Liver (tissue), 9 donors: ENCODE measurements around the gene KCNA10. TPM values are rescaled to one million over a fixed set of nuclear protein-coding genes. Genes with fewer than 3 reads are reported as not detected.

Experiments used
- DNase-seq: peaks from one replicate; pipeline ENCODE4 v3.0.0-alpha.2; 2017; ENCODE audit warnings: low spot score
- H3K27ac ChIP-seq, 2 donors: one replicate each; pipeline ENCODE4 v1.7.0; 2013; ENCODE audit warnings: inconsistent platforms in 2 of 2, low read length in 2 of 2, control low read depth in 1 of 2, low read depth in 1 of 2, mild to moderate bottlenecking in 1 of 2
- H3K27me3 ChIP-seq, 4 donors: one replicate each; pipeline versions ENCODE4 v1.6.1 to v1.7.0; 2013; ENCODE audit warnings: low read length in 3 of 4, inconsistent platforms in 1 of 4, mild to moderate bottlenecking in 1 of 4, moderate library complexity in 1 of 4; ENCODE audit not compliant: control insufficient read depth in 4 of 4, insufficient read depth in 4 of 4
- H3K36me3 ChIP-seq, 4 donors: one replicate each; pipeline versions ENCODE4 v1.6.1 to v1.7.0; 2013; ENCODE audit warnings: low read length in 3 of 4, mild to moderate bottlenecking in 3 of 4, low read depth in 1 of 4, moderate library complexity in 1 of 4; ENCODE audit not compliant: control insufficient read depth in 4 of 4, insufficient read depth in 3 of 4
- H3K4me1 ChIP-seq, 4 donors: one replicate each; pipeline versions ENCODE4 v1.6.1 to v1.7.0; 2013; ENCODE audit warnings: low read length in 3 of 4, mild to moderate bottlenecking in 3 of 4, moderate library complexity in 1 of 4; ENCODE audit not compliant: control insufficient read depth in 4 of 4, insufficient read depth in 4 of 4
- H3K4me3 ChIP-seq, 3 donors: one replicate each; pipeline versions ENCODE4 v1.6.1 to v1.7.0; 2013; ENCODE audit warnings: low read length in 3 of 3, control low read depth in 1 of 3, low read depth in 1 of 3, mild to moderate bottlenecking in 1 of 3
- H3K9ac ChIP-seq, 2 donors: one replicate each; pipeline ENCODE4 v1.7.0; 2013; ENCODE audit warnings: low read length in 2 of 2, mild to moderate bottlenecking in 2 of 2, moderate library complexity in 2 of 2, control low read depth in 1 of 2, low read depth in 1 of 2
- H3K9me3 ChIP-seq, 4 donors: one replicate each; pipeline versions ENCODE4 v1.6.1 to v1.7.0; 2013; ENCODE audit warnings: low read length in 3 of 4; ENCODE audit not compliant: control insufficient read depth in 4 of 4
- EGR1 ChIP-seq, 2 donors: IDR thresholded peaks; 2 replicates each; pipeline ENCODE4 v1.6.1; 2016 to 2018; ENCODE audit warnings: antibody characterized with exemption in 2 of 2, low read depth in 2 of 2
- FOXA1 ChIP-seq: IDR thresholded peaks from 2 replicates; pipeline ENCODE4 v1.6.1; 2016; ENCODE audit warnings: antibody characterized with exemption
- FOXA2 ChIP-seq: IDR thresholded peaks from 2 replicates; pipeline ENCODE4 v1.6.1; 2016; ENCODE audit warnings: antibody characterized with exemption
- GABPA ChIP-seq, 2 donors: IDR thresholded peaks in 1 of 2; conservative IDR thresholded peaks in 1 of 2; 2 replicates each; pipeline ENCODE4 v1.6.1; 2016; ENCODE audit warnings: antibody characterized with exemption in 2 of 2, mild to moderate bottlenecking in 1 of 2, moderate library complexity in 1 of 2
- HNF4A ChIP-seq, 2 donors: conservative IDR thresholded peaks; 2 replicates each; pipeline ENCODE4 v1.6.1; 2016; ENCODE audit warnings: antibody characterized with exemption in 2 of 2, mild to moderate bottlenecking in 2 of 2
- HNF4G ChIP-seq: IDR thresholded peaks from 2 replicates; pipeline ENCODE4 v1.6.1; 2016; ENCODE audit warnings: antibody characterized with exemption
- JUND ChIP-seq, 2 donors: IDR thresholded peaks; 2 replicates each; pipeline ENCODE4 v1.6.1; 2016; ENCODE audit warnings: antibody characterized with exemption in 2 of 2
- MAX ChIP-seq: IDR thresholded peaks from 2 replicates; pipeline ENCODE4 v1.6.1; 2016; ENCODE audit warnings: antibody characterized with exemption
- NR2F2 ChIP-seq: IDR thresholded peaks from 2 replicates; pipeline ENCODE4 v1.6.1; 2016; ENCODE audit warnings: antibody characterized with exemption
- RXRA ChIP-seq, 2 donors: IDR thresholded peaks; 2 replicates each; pipeline ENCODE4 v1.6.1; 2017 to 2018; ENCODE audit warnings: antibody characterized with exemption in 2 of 2, mild to moderate bottlenecking in 1 of 2
- SP1 ChIP-seq: IDR thresholded peaks from 2 replicates; pipeline ENCODE4 v1.6.1; 2018; ENCODE audit warnings: antibody characterized with exemption, mild to moderate bottlenecking
- TAF1 ChIP-seq: conservative IDR thresholded peaks from 2 replicates; pipeline ENCODE4 v1.6.1; 2016; ENCODE audit warnings: antibody characterized with exemption, mild to moderate bottlenecking
- YY1 ChIP-seq: IDR thresholded peaks from 2 replicates; pipeline ENCODE4 v1.6.1; 2016; ENCODE audit warnings: antibody characterized with exemption, mild to moderate bottlenecking
- WGBS: extraction: QIAGEN DNeasy Blood & Tissue Kit; methylation state at CpG from one replicate; pipeline ENCODE4 v1.1.7; 2013; 5-methylcytosine and 5-hydroxymethylcytosine counted together
- polyA plus RNA-seq, 2 donors: library from polyadenylated mRNA; stranded (reverse) in 1 of 2; unstranded in 1 of 2; fragments of 200-250 nt in 1 of 2; fragments of >200 nt in 1 of 2; fragmentation: Nextera tagmentation in 1 of 2; extraction: Ambion mirVana in 1 of 2; gene quantifications; one replicate each; pipeline versions ENCODE4 v1.2.1 to v1.2.3, GENCODE V29; 2013 to 2015
- total RNA-seq, 2 donors: library from RNA; depleted of rRNA; stranded (reverse); fragments of >200 nt; gene quantifications; one replicate each; pipeline ENCODE4 v1.2.3, GENCODE V29; 2014
- TF ChIP-seq, protein P1 (sequence below): fragments of 150-350 bp; IDR thresholded peaks from 2 replicates; pipeline ENCODE4 v1.5.1; 2017; ENCODE audit warnings: improper control_type of control experiment, low read depth, low read length; ENCODE audit not compliant: missing input control
- TF ChIP-seq, protein P2 (sequence below): IDR thresholded peaks from 2 replicates; pipeline ENCODE4 v1.6.1; 2016; ENCODE audit warnings: antibody characterized with exemption, mild to moderate bottlenecking
- TF ChIP-seq, protein P3 (sequence below): IDR thresholded peaks from 2 replicates; pipeline ENCODE4 v1.6.1; 2016; ENCODE audit warnings: antibody characterized with exemption
- TF ChIP-seq, protein P4 (sequence below): IDR thresholded peaks from 2 replicates; pipeline ENCODE4 v1.6.1; 2016; ENCODE audit warnings: antibody characterized with exemption
- donor health status: healthy.
- donor health status: healthy.
- donor health status: healthy.
- donor health status: healthy.
- donor health status: healthy.

KCNA10 gene
- total and polyA plus RNA-seq, 4 donors, result not detected

DNA sequence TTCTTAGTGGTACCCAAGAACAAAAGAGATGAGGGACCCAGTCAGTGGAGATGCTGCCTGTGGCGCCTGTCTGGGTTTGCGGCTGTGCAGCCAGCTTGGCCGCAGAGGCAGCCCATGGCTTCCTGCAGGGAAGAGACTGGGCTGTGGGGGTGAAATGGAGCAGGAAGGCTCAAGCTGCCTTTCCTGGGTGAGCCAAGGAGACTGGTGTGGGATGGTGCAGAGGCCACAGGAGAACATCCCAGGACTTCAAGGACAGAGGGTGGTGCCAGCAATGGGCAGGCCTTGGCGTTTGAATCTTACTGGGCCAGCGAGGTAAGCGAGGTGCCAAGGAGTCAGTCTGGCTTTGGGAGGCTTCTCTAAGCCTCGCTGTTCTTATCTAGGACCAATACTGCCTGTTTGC is 26.4 kb downstream of the KCNA10 start:
- no peak for DNase-seq
- H3K27me3 ChIP-seq, result no peaks in the 10 kb centered on the region
- no peak overlapping the region for H3K9ac ChIP-seq
- no peaks in the 10 kb centered on the region for H3K4me1 ChIP-seq
- no peak overlapping the region for H3K4me3 ChIP-seq
- WGBS, result 84% methylated on average over 7 of the region's 7 CpGs
- no peak for TF ChIP-seq MAX
- no peak for TF ChIP-seq FOXA2
- TF ChIP-seq, protein P1, sequence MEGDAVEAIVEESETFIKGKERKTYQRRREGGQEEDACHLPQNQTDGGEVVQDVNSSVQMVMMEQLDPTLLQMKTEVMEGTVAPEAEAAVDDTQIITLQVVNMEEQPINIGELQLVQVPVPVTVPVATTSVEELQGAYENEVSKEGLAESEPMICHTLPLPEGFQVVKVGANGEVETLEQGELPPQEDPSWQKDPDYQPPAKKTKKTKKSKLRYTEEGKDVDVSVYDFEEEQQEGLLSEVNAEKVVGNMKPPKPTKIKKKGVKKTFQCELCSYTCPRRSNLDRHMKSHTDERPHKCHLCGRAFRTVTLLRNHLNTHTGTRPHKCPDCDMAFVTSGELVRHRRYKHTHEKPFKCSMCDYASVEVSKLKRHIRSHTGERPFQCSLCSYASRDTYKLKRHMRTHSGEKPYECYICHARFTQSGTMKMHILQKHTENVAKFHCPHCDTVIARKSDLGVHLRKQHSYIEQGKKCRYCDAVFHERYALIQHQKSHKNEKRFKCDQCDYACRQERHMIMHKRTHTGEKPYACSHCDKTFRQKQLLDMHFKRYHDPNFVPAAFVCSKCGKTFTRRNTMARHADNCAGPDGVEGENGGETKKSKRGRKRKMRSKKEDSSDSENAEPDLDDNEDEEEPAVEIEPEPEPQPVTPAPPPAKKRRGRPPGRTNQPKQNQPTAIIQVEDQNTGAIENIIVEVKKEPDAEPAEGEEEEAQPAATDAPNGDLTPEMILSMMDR, result no peak
- TF ChIP-seq EGR1 (IDR thresholded peaks at IDR 0.05; ENCODE audit: low read depth in 2 of 2), result no peak
- TF ChIP-seq GABPA (IDR thresholded peaks at IDR 0.05 in 1 of 2, conservative IDR thresholded peaks at IDR 0.05 in 1 of 2), result no peak
- TF ChIP-seq, protein P2, sequence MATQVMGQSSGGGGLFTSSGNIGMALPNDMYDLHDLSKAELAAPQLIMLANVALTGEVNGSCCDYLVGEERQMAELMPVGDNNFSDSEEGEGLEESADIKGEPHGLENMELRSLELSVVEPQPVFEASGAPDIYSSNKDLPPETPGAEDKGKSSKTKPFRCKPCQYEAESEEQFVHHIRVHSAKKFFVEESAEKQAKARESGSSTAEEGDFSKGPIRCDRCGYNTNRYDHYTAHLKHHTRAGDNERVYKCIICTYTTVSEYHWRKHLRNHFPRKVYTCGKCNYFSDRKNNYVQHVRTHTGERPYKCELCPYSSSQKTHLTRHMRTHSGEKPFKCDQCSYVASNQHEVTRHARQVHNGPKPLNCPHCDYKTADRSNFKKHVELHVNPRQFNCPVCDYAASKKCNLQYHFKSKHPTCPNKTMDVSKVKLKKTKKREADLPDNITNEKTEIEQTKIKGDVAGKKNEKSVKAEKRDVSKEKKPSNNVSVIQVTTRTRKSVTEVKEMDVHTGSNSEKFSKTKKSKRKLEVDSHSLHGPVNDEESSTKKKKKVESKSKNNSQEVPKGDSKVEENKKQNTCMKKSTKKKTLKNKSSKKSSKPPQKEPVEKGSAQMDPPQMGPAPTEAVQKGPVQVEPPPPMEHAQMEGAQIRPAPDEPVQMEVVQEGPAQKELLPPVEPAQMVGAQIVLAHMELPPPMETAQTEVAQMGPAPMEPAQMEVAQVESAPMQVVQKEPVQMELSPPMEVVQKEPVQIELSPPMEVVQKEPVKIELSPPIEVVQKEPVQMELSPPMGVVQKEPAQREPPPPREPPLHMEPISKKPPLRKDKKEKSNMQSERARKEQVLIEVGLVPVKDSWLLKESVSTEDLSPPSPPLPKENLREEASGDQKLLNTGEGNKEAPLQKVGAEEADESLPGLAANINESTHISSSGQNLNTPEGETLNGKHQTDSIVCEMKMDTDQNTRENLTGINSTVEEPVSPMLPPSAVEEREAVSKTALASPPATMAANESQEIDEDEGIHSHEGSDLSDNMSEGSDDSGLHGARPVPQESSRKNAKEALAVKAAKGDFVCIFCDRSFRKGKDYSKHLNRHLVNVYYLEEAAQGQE, result no peak
- TF ChIP-seq RXRA (IDR thresholded peaks at IDR 0.05), result no peak
- TF ChIP-seq SP1, result no peak
- H3K9me3 ChIP-seq, result no peaks in the 10 kb centered on the region
- no peak overlapping the region for H3K27ac ChIP-seq
- no peaks in the 10 kb centered on the region for H3K36me3 ChIP-seq

GRCh38 chr1:110490791-110491451 is 28.1 kb downstream of the KCNA10 start:
- no peak for DNase-seq
- Histone ChIP-seq H3K4me1 (no peaks in the 10 kb centered on the region), H3K4me3 (no peak overlapping the region), H3K36me3 (no peaks in the 10 kb centered on the region), H3K9me3 (no peaks in the 10 kb centered on the region), H3K27ac (no peak overlapping the region), H3K27me3 (no peaks in the 10 kb centered on the region), H3K9ac (no peak overlapping the region)
- 75% methylated on average over 11 of the region's 11 CpGs for WGBS
- TF ChIP-seq, protein P3, sequence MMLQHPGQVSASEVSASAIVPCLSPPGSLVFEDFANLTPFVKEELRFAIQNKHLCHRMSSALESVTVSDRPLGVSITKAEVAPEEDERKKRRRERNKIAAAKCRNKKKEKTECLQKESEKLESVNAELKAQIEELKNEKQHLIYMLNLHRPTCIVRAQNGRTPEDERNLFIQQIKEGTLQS, result no peak
- TF ChIP-seq, protein P2, result no peak
- TF ChIP-seq FOXA2 (no peak), GABPA (IDR thresholded peaks at IDR 0.05 in 1 of 2, conservative IDR thresholded peaks at IDR 0.05 in 1 of 2) (no peak), JUND (IDR thresholded peaks at IDR 0.05) (no peak), NR2F2 (no peak), TAF1 (no peak), EGR1 (IDR thresholded peaks at IDR 0.05; ENCODE audit: low read depth in 2 of 2) (no peak), RXRA (IDR thresholded peaks at IDR 0.05) (no peak), FOXA1 (no peak), HNF4A (conservative IDR thresholded peaks at IDR 0.05) (no peak), HNF4G (no peak), YY1 (no peak), MAX (no peak)
- TF ChIP-seq, protein P1, result no peak
- TF ChIP-seq, protein P4, sequence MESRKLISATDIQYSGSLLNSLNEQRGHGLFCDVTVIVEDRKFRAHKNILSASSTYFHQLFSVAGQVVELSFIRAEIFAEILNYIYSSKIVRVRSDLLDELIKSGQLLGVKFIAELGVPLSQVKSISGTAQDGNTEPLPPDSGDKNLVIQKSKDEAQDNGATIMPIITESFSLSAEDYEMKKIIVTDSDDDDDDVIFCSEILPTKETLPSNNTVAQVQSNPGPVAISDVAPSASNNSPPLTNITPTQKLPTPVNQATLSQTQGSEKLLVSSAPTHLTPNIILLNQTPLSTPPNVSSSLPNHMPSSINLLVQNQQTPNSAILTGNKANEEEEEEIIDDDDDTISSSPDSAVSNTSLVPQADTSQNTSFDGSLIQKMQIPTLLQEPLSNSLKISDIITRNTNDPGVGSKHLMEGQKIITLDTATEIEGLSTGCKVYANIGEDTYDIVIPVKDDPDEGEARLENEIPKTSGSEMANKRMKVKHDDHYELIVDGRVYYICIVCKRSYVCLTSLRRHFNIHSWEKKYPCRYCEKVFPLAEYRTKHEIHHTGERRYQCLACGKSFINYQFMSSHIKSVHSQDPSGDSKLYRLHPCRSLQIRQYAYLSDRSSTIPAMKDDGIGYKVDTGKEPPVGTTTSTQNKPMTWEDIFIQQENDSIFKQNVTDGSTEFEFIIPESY, result no peak
